Spleen (tissue), 11 donors: Measurements from ENCODE around the gene ZNF559. TPM values are rescaled to one million over a fixed set of nuclear protein-coding genes. Genes with fewer than 3 reads are reported as not detected.

Experiments
- DNase-seq: peaks from one replicate; pipeline ENCODE4 v3.0.0-alpha.2; 2020
- H3K27ac ChIP-seq, 8 donors: fragments of 200-600 bp; sonication (generic) in 7 of 8; 1 replicate in 4 of 8; 2 replicates in 4 of 8; pipeline versions ENCODE4 v1.5.0 to v1.8.0; 2016 to 2021; ENCODE audit warnings: inconsistent platforms in 4 of 8, mild to moderate bottlenecking in 4 of 8, moderate library complexity in 1 of 8
- H3K27me3 ChIP-seq, 7 donors: fragments of 200-600 bp; sonication (generic) in 6 of 7; replicated peaks in 1 of 7; 1 replicate in 4 of 7; 2 replicates in 3 of 7; pipeline versions ENCODE4 v1.5.0 to v1.8.0; 2016 to 2021; ENCODE audit warnings: inconsistent platforms in 3 of 7, mild to moderate bottlenecking in 1 of 7
- H3K36me3 ChIP-seq, 6 donors: fragments of 200-600 bp; sonication (generic) in 5 of 6; 1 replicate in 4 of 6; 2 replicates in 2 of 6; pipeline versions ENCODE4 v1.5.0 to v1.8.0; 2016 to 2021; ENCODE audit warnings: inconsistent platforms in 2 of 6
- H3K4me1 ChIP-seq, 6 donors: fragments of 200-600 bp; sonication (generic) in 5 of 6; 1 replicate in 3 of 6; 2 replicates in 3 of 6; pipeline versions ENCODE4 v1.5.0 to v1.8.0; 2016 to 2021; ENCODE audit warnings: inconsistent platforms in 3 of 6
- H3K4me3 ChIP-seq, 8 donors: fragments of 200-600 bp; sonication (generic) in 7 of 8; 1 replicate in 4 of 8; 2 replicates in 4 of 8; pipeline versions ENCODE4 v1.5.0 to v1.8.0; 2016 to 2021; ENCODE audit warnings: inconsistent platforms in 4 of 8, mild to moderate bottlenecking in 4 of 8, moderate library complexity in 2 of 8
- H3K9me3 ChIP-seq, 8 donors: fragments of 200-600 bp; sonication (generic) in 7 of 8; 1 replicate in 4 of 8; 2 replicates in 4 of 8; pipeline versions ENCODE4 v1.5.0 to v1.8.0; 2016 to 2021; ENCODE audit warnings: inconsistent platforms in 4 of 8
- POLR2A ChIP-seq, 3 donors: fragments of 450-650 bp; IDR thresholded peaks; one replicate each; pipeline ENCODE4 v1.5.1; 2017; ENCODE audit warnings: antibody characterized with exemption in 3 of 3, mild to moderate bottlenecking in 1 of 3
- POLR2AphosphoS5 ChIP-seq, 3 donors: sonication (generic); formaldehyde crosslinking; IDR thresholded peaks; one replicate each; pipeline ENCODE4 v1.5.1; 2017; ENCODE audit warnings: antibody characterized with exemption in 3 of 3
- WGBS, 5 donors: extraction: QIAGEN DNeasy Blood & Tissue Kit in 3 of 5; methylation state at CpG; one replicate each; pipeline versions ENCODE4 v1.1.5 to v1.1.7; 2013 to 2018; 5-methylcytosine and 5-hydroxymethylcytosine counted together
- intact Hi-C: fragments of 100-400 bp; cut with DNase I; formaldehyde crosslinking; loops from one replicate; pipeline ENCODE4 v1.15.0; 2023; ENCODE audit warnings: low total_unique reads
- polyA plus RNA-seq, 3 donors: library from polyadenylated mRNA; stranded (reverse); fragments of 200-250 nt; gene quantifications; one replicate each; pipeline ENCODE4 v1.2.1, GENCODE V29; 2013
- total RNA-seq, 7 donors: library from RNA; depleted of rRNA in 3 of 7; stranded (reverse); fragments of >200 nt in 3 of 7; fragmentation: NEBNext Ultra II Directional in 4 of 7; extraction: Animal tissue kit (Norgen Biotek cat#: 25700) in 4 of 7; gene quantifications; one replicate each; pipeline versions ENCODE4 v1.1.0 to v1.2.1, GENCODE V29; 2016 to 2021
- TF ChIP-seq, protein P1 (sequence below), 11 experiments: fragments of 200-600 bp in 7 of 11; fragments of 450-650 bp in 4 of 11; sonication (generic) in 4 of 11; IDR thresholded peaks in 8 of 11; conservative IDR thresholded peaks in 3 of 11; 1 replicate in 7 of 11; 2 replicates in 4 of 11; pipeline versions ENCODE4 v1.4.0 to v1.8.0; 2016 to 2021; ENCODE audit warnings: antibody characterized with exemption in 11 of 11, inconsistent platforms in 4 of 11, mild to moderate bottlenecking in 1 of 11
- donor health status: healthy with polysubstance abuse.
- donor health status: DM: no; HTN: no; CAD: no; lungs with moderate emphysema.
- donor health status: DM: no; HTN: no; CAD: no.
- donor health status: Bipolar disorder and iron deficiency.
- donor health status: healthy.
- donor health status: DM: no; HTN: no; CAD: no.
- donor health status: DM: yes; HTN: yes; CAD: no.

ZNF559 gene
- total and polyA plus RNA-seq, 10 donors: 25.9 to 40.1 (median 28.1) TPM

DNA sequence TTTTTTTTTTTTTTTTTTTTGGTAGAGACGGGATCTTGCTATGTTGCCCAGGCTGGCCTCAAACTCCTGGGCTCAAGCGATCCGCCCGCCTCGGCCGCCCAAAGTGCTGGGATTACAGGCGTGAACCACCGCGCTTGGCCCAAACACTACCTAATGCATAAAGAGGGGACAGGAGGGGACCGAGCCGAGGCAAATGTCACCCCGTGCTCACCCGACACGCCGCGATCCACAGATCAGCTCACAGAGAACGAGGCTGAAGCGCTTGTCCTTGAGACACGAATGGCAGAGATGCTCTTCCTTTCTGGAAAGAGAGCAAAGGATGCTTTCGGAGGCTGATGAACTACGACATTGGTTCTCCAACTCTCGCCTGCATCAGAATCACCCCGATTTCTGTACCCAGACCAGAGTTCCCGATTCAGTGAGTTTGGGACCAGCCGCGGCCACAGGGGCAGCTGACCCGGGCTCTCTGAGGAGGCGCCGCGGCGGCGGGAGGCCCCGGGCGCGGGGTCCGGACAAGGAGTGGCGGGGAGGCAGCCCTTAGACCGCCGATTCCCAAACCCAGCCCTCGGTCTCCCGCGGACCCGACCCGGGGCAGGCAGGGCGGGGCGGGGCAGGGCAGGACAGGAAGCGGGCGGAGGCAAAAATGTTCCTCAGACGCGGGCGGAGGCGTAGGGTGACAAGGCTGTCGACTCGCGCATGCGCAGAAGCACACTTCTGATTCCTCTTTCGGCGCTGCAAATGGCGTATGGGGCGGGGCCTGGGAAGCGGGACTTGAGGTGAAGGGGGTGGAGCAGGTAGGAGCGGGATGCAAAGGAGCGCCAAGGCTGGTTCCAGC, 14.6 kb upstream of the ZNF559 start, which contains the start of gene ZNF699:
TSS of gene ZNF699 (minus strand) at position 700 of the 835 bp plus-strand sequence. CDS start 4,719 bp downstream, outside the sequence.
- WGBS, 5 donors: 0 to 2% (median 1%) methylated on average over 19 to 63 of the region's 63 CpGs
- Histone ChIP-seq H3K36me3 (peaks cover 4 to 28% (median 8%) of the 10 kb centered on the region in 6 donors), H3K27me3 (no peaks in the 10 kb centered on the region), H3K4me1 (peaks cover 9 to 35% (median 25%) of the 10 kb centered on the region in 6 donors), H3K4me3 (peak within 1 kb of the TSS; percentile 46 to 88 (median 72)), H3K9me3 (peaks cover 0 to 64% (median 41%) of the 10 kb centered on the region in 8 donors), H3K27ac (peak within 1 kb of the TSS; percentile 93 to 99 (median 98))
- peak; percentile 94 to 98 (median 96) for TF ChIP-seq POLR2AphosphoS5 (IDR thresholded peaks at IDR 0.05)
- TF ChIP-seq, protein P1, sequence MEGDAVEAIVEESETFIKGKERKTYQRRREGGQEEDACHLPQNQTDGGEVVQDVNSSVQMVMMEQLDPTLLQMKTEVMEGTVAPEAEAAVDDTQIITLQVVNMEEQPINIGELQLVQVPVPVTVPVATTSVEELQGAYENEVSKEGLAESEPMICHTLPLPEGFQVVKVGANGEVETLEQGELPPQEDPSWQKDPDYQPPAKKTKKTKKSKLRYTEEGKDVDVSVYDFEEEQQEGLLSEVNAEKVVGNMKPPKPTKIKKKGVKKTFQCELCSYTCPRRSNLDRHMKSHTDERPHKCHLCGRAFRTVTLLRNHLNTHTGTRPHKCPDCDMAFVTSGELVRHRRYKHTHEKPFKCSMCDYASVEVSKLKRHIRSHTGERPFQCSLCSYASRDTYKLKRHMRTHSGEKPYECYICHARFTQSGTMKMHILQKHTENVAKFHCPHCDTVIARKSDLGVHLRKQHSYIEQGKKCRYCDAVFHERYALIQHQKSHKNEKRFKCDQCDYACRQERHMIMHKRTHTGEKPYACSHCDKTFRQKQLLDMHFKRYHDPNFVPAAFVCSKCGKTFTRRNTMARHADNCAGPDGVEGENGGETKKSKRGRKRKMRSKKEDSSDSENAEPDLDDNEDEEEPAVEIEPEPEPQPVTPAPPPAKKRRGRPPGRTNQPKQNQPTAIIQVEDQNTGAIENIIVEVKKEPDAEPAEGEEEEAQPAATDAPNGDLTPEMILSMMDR (IDR thresholded peaks at IDR 0.05 in 8 of 11, conservative IDR thresholded peaks at IDR 0.05 in 3 of 11): peak in 1 of 11 experiments; percentile 17
- peak in 2 of 3 donors; percentile 35 to 46 for TF ChIP-seq POLR2A (IDR thresholded peaks at IDR 0.05)
- peak; percentile 99 for DNase-seq
- intact Hi-C loops: loop anchor here (10.0 kb wide), 1 partner anchor 125 kb away; the partner anchor contains the start of gene ZNF266

DNA sequence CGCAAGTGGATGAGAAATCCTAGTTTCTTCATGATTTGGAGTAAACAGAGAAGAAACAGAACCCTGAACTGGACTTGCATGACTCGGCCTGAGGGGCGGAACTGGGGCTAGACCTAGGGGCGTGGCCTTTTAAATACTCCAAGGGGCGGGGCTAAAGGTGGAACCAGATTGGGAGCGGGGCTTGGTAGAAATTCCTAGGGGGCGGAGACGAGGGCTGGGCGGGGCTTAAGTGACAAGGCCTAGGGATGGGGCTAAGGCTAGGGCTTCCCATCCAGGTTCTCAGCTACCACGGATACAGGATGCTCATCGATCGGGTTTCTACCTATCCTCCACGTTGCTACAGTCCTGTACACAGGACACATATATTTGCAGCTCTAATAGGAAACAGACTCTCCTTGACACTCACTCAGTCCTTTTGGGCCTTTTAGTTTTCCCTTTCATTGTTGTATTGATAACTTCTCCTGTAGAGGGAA, 14.0 kb upstream of the ZNF559 start:
- Histone ChIP-seq H3K36me3 (peaks cover 0 to 22% (median 2%) of the 10 kb centered on the region in 6 donors), H3K4me1 (peaks cover 9 to 35% (median 25%) of the 10 kb centered on the region in 6 donors), H3K27me3 (no peaks in the 10 kb centered on the region), H3K4me3 (peak overlapping the region; percentile 46 to 88 (median 72)), H3K27ac (peak overlapping the region; percentile 93 to 99 (median 98)), H3K9me3 (peaks cover 0 to 64% (median 40%) of the 10 kb centered on the region in 8 donors)
- peak; percentile 94 for DNase-seq
- WGBS, 5 donors: 4 to 13% (median 9%) methylated on average over 13 of the region's 13 CpGs
- intact Hi-C loops: loop anchor here (10.0 kb wide), 3 partner anchors 125 to 485 kb away; partner anchors contain the start of genes ZNF121 and ZNF266
- TF ChIP-seq, protein P1 (IDR thresholded peaks at IDR 0.05 in 8 of 11, conservative IDR thresholded peaks at IDR 0.05 in 3 of 11): no peak
- no peak for TF ChIP-seq POLR2AphosphoS5 (IDR thresholded peaks at IDR 0.05)
- TF ChIP-seq POLR2A (IDR thresholded peaks at IDR 0.05): no peak

DNA sequence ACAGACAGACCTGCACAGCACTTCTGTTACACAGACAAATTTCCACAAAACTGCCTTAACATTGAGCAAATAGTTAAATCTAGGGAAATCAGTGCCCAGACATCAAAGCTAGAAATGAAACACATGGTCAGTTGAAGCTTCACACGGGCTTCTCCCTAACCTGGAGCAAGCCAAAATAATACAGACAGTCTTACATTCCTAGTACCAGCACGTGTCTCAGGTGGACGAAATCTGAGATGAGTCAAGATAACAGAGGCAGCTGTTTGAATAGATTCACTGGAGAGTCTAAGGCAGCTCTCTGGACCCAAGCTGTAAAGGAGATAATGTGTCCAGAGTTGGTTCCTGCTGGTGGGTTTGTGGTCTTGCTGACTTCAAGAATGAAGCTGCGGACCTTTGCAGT, 10.2 kb upstream of the ZNF559 start:
- Histone ChIP-seq H3K9me3 (peaks cover 0 to 83% (median 34%) of the 10 kb centered on the region in 8 donors), H3K36me3 (no peaks in the 10 kb centered on the region), H3K27me3 (no peaks in the 10 kb centered on the region), H3K4me1 (peaks cover 0 to 11% (median 6%) of the 10 kb centered on the region in 6 donors), H3K4me3 (no peak overlapping the region), H3K27ac (no peak overlapping the region)
- DNase-seq: no peak
- 70 to 80% (median 79%) methylated on average over 4 of the region's 4 CpGs for WGBS, 5 donors
- TF ChIP-seq, protein P1 (IDR thresholded peaks at IDR 0.05 in 8 of 11, conservative IDR thresholded peaks at IDR 0.05 in 3 of 11): no peak
- TF ChIP-seq POLR2AphosphoS5 (IDR thresholded peaks at IDR 0.05) (no peak), POLR2A (IDR thresholded peaks at IDR 0.05) (no peak)
- intact Hi-C loops: loop anchor here (10.0 kb wide), 2 partner anchors 271 to 481 kb away; partner anchors contain the start of gene ZNF121
